ENCODE results near the gene TADA2A.
"Not testable (repeated sequence)": the region's sequence is repeated elsewhere in the genome, so short reads cannot be mapped to it uniquely, and the experiment has no call there.

The TADA2A gene

DNA sequence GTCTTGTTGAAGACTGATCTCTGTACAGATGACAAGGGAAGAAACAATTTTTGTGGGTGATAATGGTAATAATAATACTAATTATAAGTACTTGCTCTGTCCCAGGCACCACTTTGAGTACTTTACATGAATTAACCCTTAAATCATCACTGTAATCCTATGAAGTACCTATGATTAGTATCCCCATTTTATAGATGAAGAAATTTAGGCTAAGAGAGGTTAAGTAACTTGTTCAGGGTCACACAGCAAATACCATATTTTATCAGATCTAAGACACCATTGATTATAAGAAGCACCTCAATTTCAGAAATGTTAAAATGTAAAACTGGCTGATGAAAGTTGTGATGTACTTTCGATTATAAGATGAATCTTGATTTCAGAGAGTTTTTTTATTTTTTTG, 18.6 kb downstream of the TADA2A start:
- no peak overlapping the region for H3K4me3 ChIP-seq (ENCODE audit: low read depth, low read length)
- TF ChIP-seq, protein P1, sequence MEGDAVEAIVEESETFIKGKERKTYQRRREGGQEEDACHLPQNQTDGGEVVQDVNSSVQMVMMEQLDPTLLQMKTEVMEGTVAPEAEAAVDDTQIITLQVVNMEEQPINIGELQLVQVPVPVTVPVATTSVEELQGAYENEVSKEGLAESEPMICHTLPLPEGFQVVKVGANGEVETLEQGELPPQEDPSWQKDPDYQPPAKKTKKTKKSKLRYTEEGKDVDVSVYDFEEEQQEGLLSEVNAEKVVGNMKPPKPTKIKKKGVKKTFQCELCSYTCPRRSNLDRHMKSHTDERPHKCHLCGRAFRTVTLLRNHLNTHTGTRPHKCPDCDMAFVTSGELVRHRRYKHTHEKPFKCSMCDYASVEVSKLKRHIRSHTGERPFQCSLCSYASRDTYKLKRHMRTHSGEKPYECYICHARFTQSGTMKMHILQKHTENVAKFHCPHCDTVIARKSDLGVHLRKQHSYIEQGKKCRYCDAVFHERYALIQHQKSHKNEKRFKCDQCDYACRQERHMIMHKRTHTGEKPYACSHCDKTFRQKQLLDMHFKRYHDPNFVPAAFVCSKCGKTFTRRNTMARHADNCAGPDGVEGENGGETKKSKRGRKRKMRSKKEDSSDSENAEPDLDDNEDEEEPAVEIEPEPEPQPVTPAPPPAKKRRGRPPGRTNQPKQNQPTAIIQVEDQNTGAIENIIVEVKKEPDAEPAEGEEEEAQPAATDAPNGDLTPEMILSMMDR (IDR thresholded peaks at IDR 0.05; ENCODE audit: borderline replicate concordance, insufficient read depth, low read depth, low read length): no peak

DNA sequence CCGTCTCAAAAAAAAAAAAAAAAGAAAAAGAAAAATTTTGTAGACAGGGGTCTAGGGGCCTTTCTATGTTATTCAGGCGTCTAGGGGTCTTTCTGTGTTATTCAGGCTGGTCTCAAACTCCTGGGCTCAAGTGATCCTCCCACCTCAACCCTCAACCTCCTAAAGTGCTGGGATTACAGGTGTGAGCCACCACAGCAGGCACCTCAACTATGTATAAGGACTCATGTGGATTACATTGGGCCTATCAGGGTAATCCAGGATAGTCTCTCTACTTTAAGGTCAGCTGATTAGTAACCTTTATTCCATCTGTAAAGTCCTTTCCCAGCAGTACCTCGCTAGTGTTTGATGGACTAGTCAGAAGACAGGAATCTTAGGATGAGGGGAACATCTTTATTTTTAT, 22.4 kb downstream of the TADA2A start:
- H3K4me3 ChIP-seq (ENCODE audit: low read depth, low read length): no peak overlapping the region
- TF ChIP-seq, protein P1 (IDR thresholded peaks at IDR 0.05; ENCODE audit: borderline replicate concordance, insufficient read depth, low read depth, low read length): no peak

GRCh38 chr17:37429453-37429852, 22.8 kb downstream of the TADA2A start:
- TF ChIP-seq, protein P1 (IDR thresholded peaks at IDR 0.05; ENCODE audit: borderline replicate concordance, insufficient read depth, low read depth, low read length): no peak
- no peak overlapping the region for H3K4me3 ChIP-seq (ENCODE audit: low read depth, low read length)

GRCh38 chr17:37430051-37430627, 23.5 kb downstream of the TADA2A start:
- H3K4me3 ChIP-seq (ENCODE audit: low read depth, low read length): no peak overlapping the region
- TF ChIP-seq, protein P1 (IDR thresholded peaks at IDR 0.05; ENCODE audit: borderline replicate concordance, insufficient read depth, low read depth, low read length): no peak

GRCh38 chr17:37432671-37433070, 26.0 kb downstream of the TADA2A start:
- TF ChIP-seq, protein P1 (IDR thresholded peaks at IDR 0.05; ENCODE audit: borderline replicate concordance, insufficient read depth, low read depth, low read length): no peak
- H3K4me3 ChIP-seq (ENCODE audit: low read depth, low read length): no peak overlapping the region

GRCh38 chr17:37438141-37438540, 31.5 kb downstream of the TADA2A start:
- TF ChIP-seq, protein P1 (IDR thresholded peaks at IDR 0.05; ENCODE audit: borderline replicate concordance, insufficient read depth, low read depth, low read length): no peak
- H3K4me3 ChIP-seq (ENCODE audit: low read depth, low read length): no peak overlapping the region

DNA sequence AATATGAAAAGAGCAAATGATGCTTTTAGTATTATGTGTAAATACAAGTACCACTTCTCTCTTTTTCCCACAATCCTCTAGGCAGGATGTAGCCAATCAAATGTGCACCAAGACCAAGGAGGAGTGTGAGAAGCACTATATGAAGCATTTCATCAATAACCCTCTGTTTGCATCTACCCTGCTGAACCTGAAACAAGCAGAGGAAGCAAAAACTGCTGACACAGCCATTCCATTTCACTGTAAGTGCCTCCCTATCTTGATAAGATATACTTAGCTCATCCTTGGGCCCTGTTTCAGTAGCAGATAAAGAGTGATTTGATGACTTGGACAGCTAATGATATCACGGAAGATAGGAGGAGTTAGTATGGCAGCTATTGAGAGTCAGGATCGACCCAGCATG, 33.7 kb downstream of the TADA2A start:
- TF ChIP-seq, protein P1 (IDR thresholded peaks at IDR 0.05; ENCODE audit: borderline replicate concordance, insufficient read depth, low read depth, low read length): no peak
- H3K4me3 ChIP-seq (ENCODE audit: low read depth, low read length): no peak overlapping the region

DNA sequence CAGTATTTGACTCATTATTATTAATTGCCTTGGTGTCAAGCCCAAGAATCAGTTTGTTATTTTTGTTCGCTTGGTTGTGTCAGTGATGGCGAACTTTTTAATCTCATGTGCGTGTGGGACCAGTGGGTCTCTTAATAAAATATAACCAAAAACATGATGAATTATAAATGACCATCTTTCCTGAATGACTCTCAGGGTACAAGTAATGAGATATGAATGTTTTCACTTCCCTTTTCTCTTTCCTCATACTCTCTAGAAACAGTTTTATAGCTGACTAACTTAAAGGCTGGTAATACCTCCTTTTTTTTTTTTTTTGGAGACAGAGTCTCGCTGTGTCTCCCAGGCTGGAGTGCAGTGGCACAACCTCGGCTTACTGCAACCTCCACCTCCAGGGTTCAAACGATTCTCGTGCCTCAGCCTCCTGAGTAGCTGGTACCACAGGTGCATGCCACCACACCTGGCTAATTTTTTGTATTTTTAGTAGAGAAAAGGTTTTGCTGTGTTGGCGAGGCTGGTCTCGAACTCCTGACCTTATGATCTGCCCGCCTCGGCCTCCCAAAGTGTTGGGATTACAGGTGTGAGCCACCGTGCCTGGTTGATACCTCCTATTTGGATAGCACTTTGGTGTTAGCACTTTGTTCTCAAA, 34.8 kb downstream of the TADA2A start:
- H3K4me3 ChIP-seq (ENCODE audit: low read depth, low read length): not testable (repeated sequence)
